ENCODE results near the gene DNAJC6.

GRCh38 chr1:65377496-65378246, 68.3 kb downstream of the DNAJC6 start:
- TF ChIP-seq, protein P1, sequence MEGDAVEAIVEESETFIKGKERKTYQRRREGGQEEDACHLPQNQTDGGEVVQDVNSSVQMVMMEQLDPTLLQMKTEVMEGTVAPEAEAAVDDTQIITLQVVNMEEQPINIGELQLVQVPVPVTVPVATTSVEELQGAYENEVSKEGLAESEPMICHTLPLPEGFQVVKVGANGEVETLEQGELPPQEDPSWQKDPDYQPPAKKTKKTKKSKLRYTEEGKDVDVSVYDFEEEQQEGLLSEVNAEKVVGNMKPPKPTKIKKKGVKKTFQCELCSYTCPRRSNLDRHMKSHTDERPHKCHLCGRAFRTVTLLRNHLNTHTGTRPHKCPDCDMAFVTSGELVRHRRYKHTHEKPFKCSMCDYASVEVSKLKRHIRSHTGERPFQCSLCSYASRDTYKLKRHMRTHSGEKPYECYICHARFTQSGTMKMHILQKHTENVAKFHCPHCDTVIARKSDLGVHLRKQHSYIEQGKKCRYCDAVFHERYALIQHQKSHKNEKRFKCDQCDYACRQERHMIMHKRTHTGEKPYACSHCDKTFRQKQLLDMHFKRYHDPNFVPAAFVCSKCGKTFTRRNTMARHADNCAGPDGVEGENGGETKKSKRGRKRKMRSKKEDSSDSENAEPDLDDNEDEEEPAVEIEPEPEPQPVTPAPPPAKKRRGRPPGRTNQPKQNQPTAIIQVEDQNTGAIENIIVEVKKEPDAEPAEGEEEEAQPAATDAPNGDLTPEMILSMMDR (IDR thresholded peaks at IDR 0.05 in 8 of 11, conservative IDR thresholded peaks at IDR 0.05 in 3 of 11): no peak
- no peak for TF ChIP-seq POLR2AphosphoS5 (IDR thresholded peaks at IDR 0.05)

Data from spleen (tissue), 7 donors.